Transverse colon (tissue), 4 donors: ENCODE data around the gene ZNF850. TPM values are rescaled to one million over a fixed set of nuclear protein-coding genes. Genes with fewer than 3 reads are reported as not detected.
"Not testable (repeated sequence)": the region's sequence is repeated elsewhere in the genome, so short reads cannot be mapped to it uniquely, and the experiment has no call there.

Experiments used
- DNase-seq: peaks from one replicate; pipeline ENCODE4 v3.0.0-alpha.2; 2019
- H3K27ac ChIP-seq, 4 donors: fragments of 200-600 bp; sonication (generic); 2 replicates each; pipeline ENCODE4 v1.5.1; 2016 to 2018; ENCODE audit warnings: inconsistent platforms in 4 of 4
- H3K27me3 ChIP-seq: fragments of 200-600 bp; sonication (generic); 2 replicates; pipeline ENCODE4 v1.5.1; 2017; ENCODE audit warnings: inconsistent platforms
- H3K36me3 ChIP-seq, 4 donors: fragments of 200-600 bp; sonication (generic); 2 replicates each; pipeline ENCODE4 v1.5.1; 2017 to 2019; ENCODE audit warnings: inconsistent platforms in 4 of 4
- H3K4me1 ChIP-seq, 4 donors: fragments of 200-600 bp; sonication (generic); 2 replicates each; pipeline ENCODE4 v1.5.1; 2017 to 2020; ENCODE audit warnings: inconsistent platforms in 4 of 4
- H3K4me3 ChIP-seq, 4 donors: fragments of 200-600 bp; sonication (generic); 1 replicate in 1 of 4; 2 replicates in 3 of 4; pipeline versions ENCODE4 v1.5.1 to v1.6.1; 2017 to 2019; ENCODE audit warnings: inconsistent platforms in 4 of 4
- H3K9me3 ChIP-seq, 2 donors: fragments of 200-600 bp; sonication (generic); 2 replicates each; pipeline ENCODE4 v1.5.1; 2017 to 2019; ENCODE audit warnings: inconsistent platforms in 2 of 2
- EP300 ChIP-seq: sonication (generic); formaldehyde crosslinking; IDR thresholded peaks from one replicate; pipeline ENCODE4 v1.6.1; 2017; ENCODE audit warnings: antibody characterized with exemption, low read depth
- POLR2A ChIP-seq: fragments of 450-650 bp; IDR thresholded peaks from one replicate; pipeline ENCODE4 v1.6.1; 2016; ENCODE audit warnings: antibody characterized with exemption, mild to moderate bottlenecking, moderate library complexity
- POLR2AphosphoS5 ChIP-seq, 3 donors: sonication (generic); formaldehyde crosslinking; IDR thresholded peaks; one replicate each; pipeline ENCODE4 v1.6.1; 2016; ENCODE audit warnings: antibody characterized with exemption in 3 of 3
- WGBS, 2 donors: methylation state at CpG; one replicate each; pipeline ENCODE4 v1.1.5; 2018; ENCODE audit warnings: low coverage in 1 of 2; 5-methylcytosine and 5-hydroxymethylcytosine counted together
- in situ Hi-C, 4 donors: fragments of 200-750 bp; cut with MboI; loops; one replicate each; pipeline versions ENCODE4 v1.15.0 to v1.15.1; 2017; ENCODE audit warnings: low sequenced_read_pairs in 3 of 4, low pct_ligation_motif_present in 1 of 4, low pct_unique_long_range_greater_than_20kb in 1 of 4
- intact Hi-C: fragments of 100-400 bp; cut with DNase I; formaldehyde crosslinking; loops from one replicate; pipeline ENCODE4 v1.15.1; 2023; ENCODE audit warnings: low total_unique reads
- total RNA-seq, 4 donors: library from RNA; depleted of rRNA; stranded (reverse); fragments of >200 nt; gene quantifications; one replicate each; pipeline ENCODE4 v1.1.0, GENCODE V29; 2016
- TF ChIP-seq, protein P1 (sequence below), 5 experiments: fragments of 200-600 bp in 3 of 5; fragments of 450-650 bp in 2 of 5; sonication (generic) in 3 of 5; IDR thresholded peaks; 1 replicate in 2 of 5; 2 replicates in 3 of 5; pipeline ENCODE4 v1.5.1; 2016 to 2017; ENCODE audit warnings: antibody characterized with exemption in 5 of 5, inconsistent platforms in 3 of 5, mild to moderate bottlenecking in 2 of 5, moderate library complexity in 1 of 5

ZNF850 gene
- total RNA-seq, 4 donors from 2014 or later = 0.75 to 2.2 (median 1.4) TPM

DNA sequence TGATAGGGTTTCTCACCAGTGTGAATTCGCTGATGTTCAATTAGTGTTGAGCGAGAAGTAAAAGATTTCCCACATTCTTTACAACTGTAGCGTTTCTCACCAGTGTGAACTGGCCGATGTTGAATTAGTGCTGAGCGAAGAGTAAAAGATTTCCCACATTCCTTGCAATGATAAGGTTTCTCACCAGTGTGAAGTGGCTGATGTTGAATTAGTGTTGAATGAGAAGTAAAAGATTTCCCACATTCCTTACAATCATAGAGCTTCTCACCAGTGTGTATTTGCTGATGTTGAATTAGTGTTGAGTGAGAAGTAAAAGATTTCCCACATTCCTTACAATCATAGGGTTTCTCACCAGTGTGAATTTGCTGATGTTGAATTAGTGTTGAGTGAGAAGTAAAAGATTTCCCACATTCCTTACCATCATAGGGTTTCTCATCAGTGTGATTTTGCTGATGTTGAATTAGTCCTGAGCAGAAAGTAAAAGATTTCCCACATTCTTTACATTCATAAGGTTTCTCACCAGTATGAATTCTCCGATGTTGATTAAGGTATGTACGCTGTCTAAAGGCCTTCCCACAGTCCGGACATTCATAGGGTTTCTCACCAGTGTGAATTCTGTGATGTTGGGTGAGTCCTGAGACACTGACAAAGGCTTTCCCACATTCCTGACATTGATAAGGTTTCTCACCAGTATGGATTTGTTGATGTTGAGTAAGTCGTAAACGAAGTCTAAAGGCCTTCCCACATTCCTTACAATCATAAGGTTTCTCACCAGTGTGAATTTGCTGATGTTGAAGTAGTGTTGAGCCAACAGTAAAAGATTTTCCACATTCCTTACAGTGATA, 24.0 kb downstream of the ZNF850 start:
- no peaks in the 10 kb centered on the region for H3K27me3 ChIP-seq
- in situ Hi-C loops (no loop called here), intact Hi-C loops (no loop called here)
- no peak overlapping the region for H3K4me3 ChIP-seq
- TF ChIP-seq POLR2AphosphoS5 (IDR thresholded peaks at IDR 0.05) = no peak
- TF ChIP-seq, protein P1, sequence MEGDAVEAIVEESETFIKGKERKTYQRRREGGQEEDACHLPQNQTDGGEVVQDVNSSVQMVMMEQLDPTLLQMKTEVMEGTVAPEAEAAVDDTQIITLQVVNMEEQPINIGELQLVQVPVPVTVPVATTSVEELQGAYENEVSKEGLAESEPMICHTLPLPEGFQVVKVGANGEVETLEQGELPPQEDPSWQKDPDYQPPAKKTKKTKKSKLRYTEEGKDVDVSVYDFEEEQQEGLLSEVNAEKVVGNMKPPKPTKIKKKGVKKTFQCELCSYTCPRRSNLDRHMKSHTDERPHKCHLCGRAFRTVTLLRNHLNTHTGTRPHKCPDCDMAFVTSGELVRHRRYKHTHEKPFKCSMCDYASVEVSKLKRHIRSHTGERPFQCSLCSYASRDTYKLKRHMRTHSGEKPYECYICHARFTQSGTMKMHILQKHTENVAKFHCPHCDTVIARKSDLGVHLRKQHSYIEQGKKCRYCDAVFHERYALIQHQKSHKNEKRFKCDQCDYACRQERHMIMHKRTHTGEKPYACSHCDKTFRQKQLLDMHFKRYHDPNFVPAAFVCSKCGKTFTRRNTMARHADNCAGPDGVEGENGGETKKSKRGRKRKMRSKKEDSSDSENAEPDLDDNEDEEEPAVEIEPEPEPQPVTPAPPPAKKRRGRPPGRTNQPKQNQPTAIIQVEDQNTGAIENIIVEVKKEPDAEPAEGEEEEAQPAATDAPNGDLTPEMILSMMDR (IDR thresholded peaks at IDR 0.05) = no peak
- no peak for TF ChIP-seq POLR2A
- WGBS, 2 donors = 97 to 99% methylated on average over 9 to 10 of the region's 10 CpGs
- no peaks in the 10 kb centered on the region for H3K4me1 ChIP-seq
- peaks cover 0 to 72% (median 31%) of the 10 kb centered on the region in 4 donors for H3K36me3 ChIP-seq
- H3K27ac ChIP-seq = no peak overlapping the region
- no peak for DNase-seq
- H3K9me3 ChIP-seq = peaks cover 91 to 96% of the 10 kb centered on the region in 2 donors

DNA sequence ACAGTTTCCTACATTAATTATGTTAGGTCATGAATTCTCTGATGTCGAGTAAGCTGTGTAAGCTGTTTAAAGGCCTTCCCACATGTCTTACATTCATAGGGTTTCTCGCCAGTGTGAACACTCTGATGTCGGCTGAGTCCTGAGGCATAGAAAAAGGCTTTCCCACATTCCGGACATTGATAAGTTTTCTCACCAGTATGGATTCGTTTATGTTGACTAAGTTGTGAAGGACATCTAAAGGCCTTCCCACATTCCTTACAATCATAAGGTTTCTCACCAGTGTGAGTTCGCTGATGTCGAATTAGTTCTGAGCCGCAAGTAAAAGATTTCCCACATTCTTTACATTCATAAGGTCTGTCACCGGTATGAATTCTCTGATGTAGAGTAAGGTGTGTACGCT, 24.9 kb downstream of the ZNF850 start:
- Histone ChIP-seq H3K27me3 (no peaks in the 10 kb centered on the region), H3K4me3 (no peak overlapping the region), H3K27ac (no peak overlapping the region), H3K36me3 (peaks cover 0 to 69% (median 31%) of the 10 kb centered on the region in 4 donors), H3K4me1 (no peaks in the 10 kb centered on the region), H3K9me3 (peaks cover 91 to 98% of the 10 kb centered on the region in 2 donors)
- in situ Hi-C loops = no loop called here
- no peak for TF ChIP-seq POLR2AphosphoS5 (IDR thresholded peaks at IDR 0.05)
- TF ChIP-seq, protein P1 (IDR thresholded peaks at IDR 0.05) = no peak
- TF ChIP-seq POLR2A = no peak
- TF ChIP-seq EP300 = no peak
- no peak for DNase-seq
- 94 to 95% methylated on average over 8 to 10 of the region's 10 CpGs for WGBS, 2 donors
- intact Hi-C loops = no loop called here

DNA sequence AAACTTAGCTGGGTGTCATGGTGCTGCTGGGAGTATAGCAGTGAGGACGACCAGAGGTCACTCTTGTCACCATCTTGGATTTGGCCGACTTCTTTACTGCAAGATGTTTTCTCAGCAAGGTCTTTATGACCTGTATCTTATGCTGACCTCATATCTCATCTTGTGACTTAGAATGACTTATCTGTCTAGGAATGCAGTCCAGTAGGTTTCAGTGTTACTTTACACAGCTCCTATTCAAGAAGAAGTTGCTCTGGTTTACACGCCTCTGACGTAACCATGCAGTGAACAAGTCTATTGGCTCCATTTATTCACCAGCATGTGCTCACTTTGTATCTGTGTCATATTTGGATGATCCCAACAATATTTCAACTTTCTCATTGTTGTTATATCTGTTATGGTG, 26.7 kb downstream of the ZNF850 start:
- intact Hi-C loops (no loop called here), in situ Hi-C loops (no loop called here)
- no peak for TF ChIP-seq EP300
- TF ChIP-seq, protein P1 (IDR thresholded peaks at IDR 0.05) = no peak
- TF ChIP-seq POLR2AphosphoS5 (IDR thresholded peaks at IDR 0.05) = no peak
- TF ChIP-seq POLR2A = no peak
- peaks cover 89 to 96% of the 10 kb centered on the region in 2 donors for H3K9me3 ChIP-seq
- H3K4me1 ChIP-seq = no peaks in the 10 kb centered on the region
- H3K4me3 ChIP-seq = no peak overlapping the region
- H3K27ac ChIP-seq = no peak overlapping the region
- no peaks in the 10 kb centered on the region for H3K27me3 ChIP-seq
- 93 to 97% methylated on average over 4 of the region's 4 CpGs for WGBS, 2 donors
- H3K36me3 ChIP-seq = peaks cover 0 to 55% (median 23%) of the 10 kb centered on the region in 4 donors
- no peak for DNase-seq

DNA sequence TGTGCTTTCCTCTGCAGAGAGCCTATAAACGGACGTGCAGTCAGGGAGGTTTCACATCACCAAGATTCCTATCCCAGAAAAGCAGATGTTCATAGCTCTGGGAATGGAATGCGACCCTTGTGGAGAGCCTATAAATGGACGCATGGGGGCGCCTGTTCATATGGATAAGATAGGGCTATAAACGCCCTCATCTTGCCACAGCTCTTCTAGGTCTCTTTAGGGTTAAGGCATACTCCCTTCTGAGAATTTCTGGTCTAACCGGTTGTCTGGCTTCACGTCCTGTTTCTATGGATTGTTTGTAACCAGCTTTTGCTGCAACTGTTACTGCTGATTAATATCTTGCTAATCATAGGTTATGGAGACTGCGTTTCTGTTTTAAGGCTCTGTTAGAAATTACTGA, 36.4 kb downstream of the ZNF850 start:
- H3K27me3 ChIP-seq, H3K4me3 ChIP-seq, in situ Hi-C loops, H3K4me1 ChIP-seq, DNase-seq, intact Hi-C loops, H3K27ac ChIP-seq: not testable (repeated sequence)
- 79 to 90% methylated on average over 2 to 9 of the region's 9 CpGs for WGBS, 2 donors
- peaks cover 0 to 44% (median 13%) of the 10 kb centered on the region in 4 donors for H3K36me3 ChIP-seq
- H3K9me3 ChIP-seq = peaks cover 89 to 90% of the 10 kb centered on the region in 2 donors
